GM19468 (cell line): ENCODE results near the gene ELANE.

Experiments
- ATAC-seq: cut with Tn5 transposase; IDR thresholded peaks from one replicate; pipeline ENCODE4 v1.9.1; 2021; ENCODE audit warnings: mild to moderate bottlenecking, moderate library complexity, moderate number of reproducible peaks; ENCODE audit not compliant: unreplicated experiment; ENCODE audit errors: extremely low read depth

ELANE gene

DNA sequence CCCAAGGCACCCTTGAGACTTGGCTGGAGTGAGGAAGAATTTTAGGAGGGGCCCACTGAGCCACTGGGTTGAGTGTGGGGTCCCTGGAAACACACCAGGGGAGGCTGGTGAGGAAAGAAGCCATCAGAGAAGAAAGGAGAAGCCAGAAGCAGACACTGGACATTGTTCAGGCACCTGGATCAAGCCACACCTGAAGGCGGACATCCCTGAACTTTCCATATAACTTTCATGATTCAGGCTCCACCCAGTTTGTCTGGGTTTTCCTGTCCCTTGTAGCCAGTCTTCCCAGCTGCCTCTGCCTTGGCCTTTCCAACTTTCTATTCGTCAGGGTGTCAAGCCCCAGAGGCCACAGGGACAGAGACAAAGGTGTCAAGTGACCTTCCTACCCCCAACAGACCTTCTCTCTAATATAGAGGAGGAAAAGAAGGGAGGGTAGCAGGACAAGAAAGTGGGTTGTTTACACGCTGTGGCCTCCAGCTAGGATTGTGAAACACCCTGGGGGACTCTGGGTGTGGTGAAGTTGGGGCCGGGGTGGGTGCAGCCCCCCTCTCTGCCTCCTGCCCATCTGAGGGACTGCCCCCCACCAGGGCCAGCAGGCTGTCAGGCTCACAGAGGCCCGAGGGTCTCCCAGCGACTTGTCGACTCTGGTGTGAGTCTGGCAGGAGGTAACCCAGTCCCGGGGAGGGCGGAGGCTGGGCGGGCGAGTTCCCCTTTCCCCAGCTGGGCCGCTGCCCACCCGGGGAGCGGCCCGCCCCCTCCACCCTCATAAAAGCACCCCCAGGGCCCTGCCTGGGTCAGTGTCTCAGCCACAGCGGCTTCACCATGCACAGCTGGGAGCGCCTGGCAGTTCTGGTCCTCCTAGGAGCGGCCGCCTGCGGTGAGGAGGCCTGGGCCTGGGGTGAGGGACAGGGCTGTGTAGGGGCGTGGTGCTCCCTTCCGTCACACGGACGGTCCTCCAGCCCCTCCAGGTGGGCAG is 7.1 kb downstream of the ELANE start, which contains the start of gene CFD:
Gene CFD (plus strand): TSS at position 797 of the 976 bp plus-strand sequence. CDS start 26 bp downstream, at position 823.
- ATAC-seq, result no peak

DNA sequence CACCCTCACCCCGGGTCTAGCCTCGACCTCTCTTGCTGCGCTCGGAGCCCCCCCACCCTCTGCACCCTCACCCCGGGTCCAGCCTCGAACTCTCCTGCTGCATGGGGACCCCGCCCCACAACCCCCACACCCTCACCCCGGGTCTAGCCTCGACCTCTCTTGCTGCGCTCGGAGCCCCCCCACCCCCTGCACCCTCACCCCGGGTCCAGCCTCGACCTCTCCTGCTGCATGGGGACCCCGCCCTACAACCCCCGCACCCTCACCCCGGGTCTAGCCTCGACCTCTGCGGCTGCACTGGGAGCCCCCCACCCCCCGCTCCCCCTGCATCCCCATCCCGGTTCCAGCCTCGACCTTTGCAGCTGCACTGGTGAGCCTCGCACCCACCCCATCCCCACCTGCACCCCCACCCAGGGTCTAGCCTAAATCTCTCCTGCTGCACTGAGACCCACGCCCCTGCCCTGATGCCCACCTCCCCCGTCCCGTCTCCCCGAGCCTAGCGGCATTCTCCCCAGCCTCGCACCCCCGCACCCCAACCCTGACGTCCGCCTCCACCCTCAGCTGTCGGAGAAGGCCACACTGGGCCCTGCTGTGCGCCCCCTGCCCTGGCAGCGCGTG is 9.1 kb downstream of the ELANE start:
- no peak for ATAC-seq

DNA sequence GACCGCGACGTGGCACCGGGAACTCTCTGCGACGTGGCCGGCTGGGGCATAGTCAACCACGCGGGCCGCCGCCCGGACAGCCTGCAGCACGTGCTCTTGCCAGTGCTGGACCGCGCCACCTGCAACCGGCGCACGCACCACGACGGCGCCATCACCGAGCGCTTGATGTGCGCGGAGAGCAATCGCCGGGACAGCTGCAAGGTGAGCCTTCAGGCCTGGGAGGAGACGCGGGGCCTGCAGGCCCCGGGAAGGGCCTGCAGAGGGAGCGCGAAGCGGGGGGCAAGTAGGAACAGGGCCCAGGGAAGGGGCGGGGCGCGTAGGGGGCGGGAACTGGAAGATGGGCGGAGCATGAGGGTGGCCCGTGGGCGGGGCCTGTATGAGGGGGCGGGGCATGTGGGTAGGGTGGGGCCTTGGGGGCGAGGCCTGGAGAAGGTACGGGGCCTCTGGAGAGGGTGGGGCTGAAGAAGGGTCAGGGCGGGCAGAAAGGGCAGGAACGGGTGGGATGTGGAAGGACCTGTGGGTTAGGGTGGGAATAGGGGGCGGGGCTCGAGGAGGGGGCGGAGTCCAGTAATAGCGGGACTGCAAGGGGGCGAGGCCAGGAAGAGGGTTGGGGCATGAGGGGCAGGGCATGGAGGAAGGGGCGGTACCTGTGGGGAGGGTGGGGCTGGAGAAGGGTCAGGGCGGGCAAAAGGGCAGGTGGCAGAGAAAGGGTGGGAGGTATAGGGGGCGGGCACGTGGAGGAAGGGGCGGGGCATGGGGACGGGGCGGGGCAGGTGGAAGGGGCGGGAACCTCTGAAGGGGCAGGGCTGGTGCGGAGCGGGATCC is 9.9 kb downstream of the ELANE start:
- ATAC-seq, result no peak

DNA sequence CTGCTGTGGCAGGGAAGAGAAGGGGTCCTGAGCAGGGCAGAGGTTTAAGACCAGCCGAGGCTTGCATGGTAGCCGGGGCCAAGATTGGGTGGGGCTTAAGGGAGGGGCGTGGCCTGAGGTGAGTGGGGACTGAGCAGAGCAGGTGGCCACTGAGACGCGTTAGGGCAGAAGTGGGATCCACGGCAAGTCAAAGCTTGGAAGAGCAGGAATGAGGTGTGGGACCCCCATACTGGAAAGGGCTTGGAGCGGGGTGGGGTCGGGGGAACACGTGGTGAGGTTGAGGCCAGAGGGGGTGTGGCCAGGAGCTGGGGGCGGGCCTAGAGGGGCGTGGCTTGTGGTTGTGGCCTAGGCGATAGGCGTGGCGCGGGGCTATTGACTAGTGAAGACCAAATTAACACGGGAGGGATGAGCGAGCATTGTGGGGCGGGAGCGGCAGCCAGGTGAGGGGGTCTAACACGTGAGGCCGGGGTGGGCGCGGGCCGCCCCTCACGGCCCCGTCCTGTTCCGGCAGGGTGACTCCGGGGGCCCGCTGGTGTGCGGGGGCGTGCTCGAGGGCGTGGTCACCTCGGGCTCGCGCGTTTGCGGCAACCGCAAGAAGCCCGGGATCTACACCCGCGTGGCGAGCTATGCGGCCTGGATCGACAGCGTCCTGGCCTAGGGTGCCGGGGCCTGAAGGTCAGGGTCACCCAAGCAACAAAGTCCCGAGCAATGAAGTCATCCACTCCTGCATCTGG is 10.6 kb downstream of the ELANE start:
- ATAC-seq, result no peak

DNA sequence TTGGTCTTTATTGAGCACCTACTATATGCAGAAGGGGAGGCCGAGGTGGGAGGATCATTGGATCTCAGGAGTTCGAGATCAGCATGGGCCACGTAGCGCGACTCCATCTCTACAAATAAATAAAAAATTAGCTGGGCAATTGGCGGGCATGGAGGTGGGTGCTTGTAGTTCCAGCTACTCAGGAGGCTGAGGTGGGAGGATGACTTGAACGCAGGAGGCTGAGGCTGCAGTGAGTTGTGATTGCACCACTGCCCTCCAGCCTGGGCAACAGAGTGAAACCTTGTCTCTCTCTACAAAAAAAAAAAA is 11.2 kb downstream of the ELANE start:
- no peak for ATAC-seq

DNA sequence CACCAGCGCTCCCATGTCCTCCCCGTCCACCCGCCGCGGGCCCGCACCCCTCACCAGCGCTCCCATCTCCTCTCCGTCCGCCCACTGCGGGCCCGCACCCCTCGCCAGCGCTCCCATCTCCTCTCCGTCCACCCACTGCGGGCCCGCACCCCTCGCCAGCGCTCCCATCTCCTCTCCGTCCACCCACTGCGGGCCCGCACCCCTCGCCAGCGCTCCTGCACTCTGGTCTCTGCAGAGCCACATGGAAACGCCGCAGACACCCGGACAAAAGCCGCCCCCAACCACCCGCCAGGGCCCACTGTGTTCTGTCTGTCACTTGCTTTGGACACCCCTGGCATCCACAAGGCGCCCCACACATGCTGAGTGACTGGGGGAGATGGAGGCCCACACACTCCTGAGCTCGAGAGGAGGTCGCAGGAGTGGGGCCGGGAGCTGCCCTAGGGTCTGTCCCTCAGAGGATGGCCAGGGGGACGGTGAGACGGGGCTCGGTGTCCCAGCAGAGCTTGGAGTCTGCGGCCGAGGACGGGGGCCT is 14.7 kb downstream of the ELANE start:
- no peak for ATAC-seq

DNA sequence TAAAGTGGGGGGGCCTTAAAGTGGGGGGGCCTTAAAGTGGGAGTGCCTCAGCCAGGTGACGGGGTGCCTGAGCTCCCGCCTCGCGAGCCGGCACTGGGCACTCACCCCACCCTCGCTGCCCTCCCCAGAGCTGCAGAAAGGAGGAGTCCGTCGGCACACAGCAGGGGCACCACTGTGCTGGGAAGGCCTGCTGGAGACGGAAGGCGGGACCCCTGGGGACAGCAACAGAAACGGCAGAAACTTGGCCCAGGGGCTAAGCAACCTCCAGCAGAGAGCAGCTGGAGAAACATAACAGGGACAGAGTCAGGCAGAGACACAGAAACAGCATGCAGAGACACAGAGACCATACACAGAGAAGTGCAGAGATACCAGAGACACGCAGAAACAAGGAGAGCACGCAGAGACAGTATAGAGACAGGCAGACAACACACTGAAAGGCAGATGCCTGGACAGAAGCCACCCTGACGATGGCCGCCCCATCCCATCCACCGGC is 15.2 kb downstream of the ELANE start:
- no peak for ATAC-seq

DNA sequence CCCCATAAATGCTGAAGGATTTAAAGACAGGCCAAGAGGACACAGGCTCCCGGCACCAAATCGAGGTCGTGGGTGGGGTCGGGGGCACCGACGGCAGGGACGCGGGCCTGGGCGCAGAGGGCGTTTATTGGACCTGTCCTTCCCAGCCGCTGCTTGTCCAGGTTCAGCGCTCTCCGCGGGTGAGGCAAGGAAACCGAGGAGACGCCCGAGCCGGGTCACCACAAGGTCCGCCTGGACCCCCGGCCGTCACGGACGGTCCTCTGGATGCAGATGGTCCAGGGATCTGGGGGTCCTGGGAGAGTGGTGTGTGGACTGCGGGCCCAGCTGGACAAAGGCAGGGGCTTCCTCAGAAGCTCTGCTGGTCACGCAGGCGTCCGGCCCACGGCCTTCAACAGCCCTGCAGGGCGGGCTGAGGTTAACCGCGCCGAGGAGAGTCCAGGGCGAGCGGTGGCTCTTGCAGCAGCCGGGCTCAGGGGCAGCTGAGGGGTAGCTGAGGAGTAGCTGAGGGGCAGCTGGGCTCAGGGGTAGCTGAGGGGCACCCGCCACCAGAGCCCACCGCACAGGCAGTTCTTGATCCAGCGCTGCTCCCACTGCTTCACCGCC is 15.9 kb downstream of the ELANE start:
- no peak for ATAC-seq

DNA sequence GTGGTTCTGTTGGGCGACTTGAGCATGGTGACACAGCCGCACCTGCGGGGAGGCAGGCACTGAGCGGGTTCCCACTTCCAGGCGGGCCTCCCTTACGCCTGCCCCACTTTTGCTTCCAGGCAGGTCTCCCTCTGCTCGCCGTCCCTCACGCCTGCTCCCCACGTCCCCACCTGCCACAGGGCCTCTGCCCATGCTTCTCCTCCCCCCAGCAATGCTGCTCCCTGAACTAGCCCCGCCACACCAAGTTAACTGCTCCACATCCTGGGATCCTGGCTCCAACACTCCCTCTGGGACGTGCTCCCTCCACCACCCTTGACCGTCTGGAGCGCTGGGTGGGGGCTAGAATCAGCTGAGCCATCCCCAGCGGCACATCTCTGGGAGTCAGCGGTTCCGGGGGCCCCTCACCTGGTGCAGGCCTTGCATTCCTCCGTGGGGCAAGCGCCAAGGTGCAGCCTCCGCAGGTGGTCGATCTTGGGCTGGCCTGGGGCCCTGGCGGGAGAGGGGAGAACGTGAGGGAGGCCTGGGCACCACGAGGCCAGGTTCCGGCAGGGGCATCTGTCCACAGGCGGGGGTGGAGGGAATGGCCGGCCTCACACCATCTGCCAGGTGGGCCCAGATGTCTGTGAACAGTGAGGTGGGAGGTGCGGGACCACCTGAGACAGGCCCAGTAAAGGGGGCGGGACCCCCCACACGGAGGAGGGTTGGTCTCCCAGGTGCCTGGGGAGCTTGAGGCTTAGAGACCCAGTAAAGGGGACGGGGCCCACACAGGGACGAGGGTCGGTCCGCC is 16.5 kb downstream of the ELANE start:
- no peak for ATAC-seq

DNA sequence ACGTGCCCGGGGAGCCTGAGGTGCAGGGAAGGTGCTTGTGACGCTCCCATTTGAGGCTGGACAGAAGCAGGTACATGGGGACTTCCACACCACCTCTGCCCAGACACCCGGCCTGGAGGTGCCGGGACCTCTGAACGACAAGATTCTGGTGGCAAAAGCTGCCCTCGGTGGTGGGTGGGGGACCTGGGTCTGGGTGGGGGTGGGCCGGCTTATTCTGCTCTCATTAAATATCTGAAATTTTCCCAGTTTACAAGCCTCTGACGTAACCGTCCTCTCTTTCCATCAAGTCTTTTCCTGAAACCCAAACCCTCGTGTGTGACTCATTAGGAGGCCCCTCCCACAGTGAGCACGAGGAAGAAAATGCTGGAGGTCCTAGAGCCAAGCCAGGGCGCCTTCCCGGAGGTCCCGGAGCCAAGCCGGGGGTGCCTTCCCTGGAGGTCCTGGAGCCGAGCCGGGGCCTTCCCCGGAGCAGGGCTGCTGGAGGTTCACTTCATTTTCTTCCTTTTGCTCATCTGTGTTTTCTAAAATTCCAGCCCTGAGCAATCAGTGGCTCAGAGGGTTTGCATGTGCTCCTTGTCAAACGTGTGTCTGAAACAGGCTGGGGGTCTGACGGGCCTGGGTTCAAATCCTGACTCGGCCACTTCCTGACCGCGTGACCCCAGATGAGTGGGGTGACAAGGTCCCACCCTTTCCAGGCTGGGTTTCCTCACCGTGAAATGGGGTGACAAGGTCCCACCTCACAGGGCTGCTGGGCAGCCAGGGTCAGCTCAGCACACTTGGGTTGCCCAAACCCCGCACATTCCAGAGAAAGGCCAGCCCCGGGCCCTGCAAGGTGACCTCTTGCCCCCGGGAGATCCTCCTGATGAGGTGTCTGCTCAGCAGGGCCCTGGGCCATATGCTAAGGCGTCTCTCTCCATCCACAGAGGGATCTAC is 17.4 kb downstream of the ELANE start:
- ATAC-seq, result no peak

DNA sequence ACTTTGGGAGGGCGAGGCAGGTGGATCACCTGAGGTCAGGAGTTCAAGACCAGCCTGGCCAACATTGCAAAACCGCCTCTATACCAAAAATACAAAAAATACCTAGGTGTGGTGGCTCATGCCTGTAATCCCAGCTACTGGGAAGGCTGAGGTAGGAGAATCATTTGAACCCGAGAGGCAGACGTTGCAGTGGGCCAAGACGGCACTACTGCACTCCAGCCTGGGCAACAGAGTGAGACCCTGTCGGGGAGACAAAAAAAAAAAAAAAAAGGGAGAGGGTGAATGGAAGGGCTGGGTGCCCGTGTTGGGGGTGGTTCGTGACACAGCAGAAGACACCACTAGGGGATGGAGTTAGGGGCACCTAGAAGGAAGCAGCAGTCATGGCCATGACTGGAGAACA is 18.2 kb downstream of the ELANE start:
- no peak for ATAC-seq

DNA sequence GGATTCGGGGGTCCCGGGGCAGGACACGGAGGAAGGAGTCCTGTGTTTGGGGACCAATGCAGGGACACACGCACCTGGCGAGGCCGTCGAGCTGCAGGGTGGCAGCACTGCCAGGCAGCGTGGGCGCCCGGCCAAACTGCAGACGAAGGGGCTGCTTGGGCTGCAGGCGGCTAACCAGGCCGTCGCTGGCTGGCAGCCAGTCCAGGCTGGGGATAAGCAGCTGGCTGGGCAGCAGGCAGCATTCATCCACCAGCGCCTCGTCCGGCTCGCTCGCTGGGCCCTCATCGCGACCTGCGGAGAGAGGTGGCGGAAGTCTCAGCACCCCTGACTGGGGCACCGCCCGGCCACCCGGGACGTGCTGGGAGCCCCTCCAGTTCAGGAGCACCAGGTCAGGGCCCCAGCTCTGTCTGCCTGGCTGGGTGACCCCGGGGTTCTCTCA is 18.9 kb downstream of the ELANE start:
- ATAC-seq, result no peak

DNA sequence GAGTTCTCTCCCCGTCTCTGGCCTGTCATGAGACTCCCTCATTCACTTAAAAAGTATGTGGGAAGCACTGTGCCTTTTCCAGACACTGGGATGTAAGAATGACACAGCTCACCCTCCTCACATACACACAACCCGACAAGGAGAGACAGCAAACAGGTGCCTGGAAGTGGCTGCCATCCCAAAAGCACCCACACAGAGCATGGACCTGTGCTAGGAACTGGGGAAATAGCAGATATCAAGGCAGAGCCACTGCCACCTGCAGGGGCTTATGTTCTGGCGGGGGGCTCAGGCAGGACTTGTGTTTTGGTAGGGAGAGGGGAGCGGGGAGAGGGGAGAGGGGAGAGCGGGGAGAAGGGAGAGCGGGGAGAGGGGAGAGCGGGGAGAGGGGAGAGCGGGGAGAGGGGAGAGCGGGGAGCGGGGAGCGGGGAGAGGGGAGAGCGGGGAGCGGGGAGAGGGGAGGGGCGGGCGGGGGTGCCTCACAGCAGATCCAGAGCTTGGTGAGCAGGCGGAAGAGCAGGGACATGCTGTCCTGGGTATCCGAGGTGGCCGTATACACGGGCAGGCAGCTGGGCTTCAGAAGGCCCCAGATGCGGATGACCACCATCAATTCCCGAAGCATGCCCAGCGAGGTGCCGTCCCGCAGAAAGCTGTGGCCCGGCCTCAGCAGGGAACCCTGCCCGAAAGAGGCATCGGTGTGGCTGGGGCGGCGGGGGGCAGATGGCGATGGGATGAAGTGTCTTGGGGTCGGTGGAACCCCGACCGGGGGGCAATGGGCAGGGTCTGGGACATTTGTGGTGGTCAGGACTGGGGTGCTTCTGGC is 19.6 kb downstream of the ELANE start:
- ATAC-seq, result no peak

DNA sequence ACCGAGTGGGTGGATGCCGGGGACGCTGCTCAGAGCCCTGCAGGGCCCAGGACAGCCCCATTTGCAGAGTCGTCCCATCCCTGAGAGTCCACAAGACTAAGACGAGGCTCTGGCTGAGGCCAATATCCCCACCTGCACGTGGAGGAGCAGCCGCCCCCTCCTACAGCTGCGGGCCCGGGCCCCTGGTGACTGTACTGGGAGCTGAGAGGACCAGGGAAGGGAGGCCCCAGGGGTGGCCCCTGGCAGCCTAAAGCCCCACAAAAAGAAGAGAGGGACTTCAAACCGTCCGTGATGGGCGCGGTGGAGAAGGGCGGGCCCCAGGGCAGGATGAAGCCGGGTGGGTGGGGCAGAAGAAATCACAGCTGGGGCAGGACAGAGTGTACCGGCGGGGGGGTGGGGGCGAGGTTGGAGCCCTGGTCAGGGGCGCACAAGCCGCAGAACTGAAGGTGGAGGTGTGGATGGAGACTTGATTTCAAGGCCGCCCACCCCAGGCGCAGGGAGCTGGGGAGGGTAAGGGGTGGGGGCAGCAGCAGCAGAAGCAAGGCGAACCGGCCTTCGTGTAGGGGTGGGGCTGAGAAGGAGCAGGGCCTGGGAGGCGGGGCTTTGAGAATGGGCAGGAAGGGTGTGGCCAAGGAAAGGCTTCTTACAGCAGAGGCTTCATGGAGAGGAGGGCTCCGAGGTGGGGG is 20.3 kb downstream of the ELANE start:
- no peak for ATAC-seq

DNA sequence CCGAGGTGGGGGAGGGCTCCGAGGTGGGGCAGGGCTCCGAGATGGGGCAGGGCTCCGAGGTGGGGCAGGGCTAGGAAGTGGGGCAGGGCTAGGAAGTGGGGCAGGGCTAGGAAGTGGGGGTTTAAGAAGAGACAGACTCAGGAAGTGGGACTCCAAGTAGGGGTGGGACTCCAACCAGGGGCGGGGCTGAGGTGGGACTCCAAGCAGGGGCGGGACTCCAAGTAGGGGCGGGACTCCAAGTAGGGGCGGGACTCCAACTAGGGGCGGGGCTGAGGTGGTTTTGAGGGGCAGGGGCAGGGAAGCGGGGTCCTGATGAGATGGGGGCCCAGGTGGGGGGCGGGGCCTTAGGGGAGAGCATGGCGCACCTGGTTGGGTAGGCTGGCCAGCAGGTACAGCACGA is 21.0 kb downstream of the ELANE start:
- no peak for ATAC-seq

DNA sequence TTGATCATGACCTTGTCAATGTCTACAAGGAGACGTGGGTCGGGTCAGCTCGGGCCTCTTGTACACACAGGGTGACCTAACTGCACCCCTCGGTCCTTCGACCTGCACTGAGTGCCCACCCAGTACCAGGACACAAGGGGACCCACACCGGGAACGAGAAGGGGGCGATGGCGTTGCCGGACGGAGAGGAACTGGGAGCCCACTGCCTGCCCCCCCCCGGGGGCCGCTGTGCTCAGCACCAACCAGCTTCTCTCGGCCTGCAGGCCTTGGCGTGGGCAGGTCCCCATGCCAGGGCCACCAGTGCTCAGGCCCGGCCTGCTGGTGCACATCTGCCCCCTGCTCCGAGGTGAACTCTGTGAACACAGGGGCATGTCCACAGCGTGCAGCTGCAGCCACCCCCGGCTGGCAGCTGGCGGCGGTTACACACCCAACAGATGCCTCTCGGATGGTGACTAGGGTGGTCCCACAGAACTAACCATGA is 21.5 kb downstream of the ELANE start:
- ATAC-seq, result no peak
